GM19351 (cell line): Measurements from ENCODE around the gene MRRF.
A peak's percentile ranks its signal among the peaks of the same experiment; 100 is the strongest.
"Not testable (repeated sequence)": the region's sequence is repeated elsewhere in the genome, so short reads cannot be mapped to it uniquely, and the experiment has no call there.

Experiments used
- ATAC-seq: cut with Tn5 transposase; IDR thresholded peaks from one replicate; pipeline ENCODE4 v1.9.1; 2021; ENCODE audit warnings: mild to moderate bottlenecking, moderate library complexity; ENCODE audit not compliant: unreplicated experiment

The MRRF gene

GRCh38 chr9:122349201-122349600, 84.5 kb downstream of the MRRF start:
- no peak for ATAC-seq

- ATAC-seq, result peak; percentile 90
Measured at GRCh38 chr9:122350577-122351355, 86.1 kb downstream of the MRRF start.

DNA sequence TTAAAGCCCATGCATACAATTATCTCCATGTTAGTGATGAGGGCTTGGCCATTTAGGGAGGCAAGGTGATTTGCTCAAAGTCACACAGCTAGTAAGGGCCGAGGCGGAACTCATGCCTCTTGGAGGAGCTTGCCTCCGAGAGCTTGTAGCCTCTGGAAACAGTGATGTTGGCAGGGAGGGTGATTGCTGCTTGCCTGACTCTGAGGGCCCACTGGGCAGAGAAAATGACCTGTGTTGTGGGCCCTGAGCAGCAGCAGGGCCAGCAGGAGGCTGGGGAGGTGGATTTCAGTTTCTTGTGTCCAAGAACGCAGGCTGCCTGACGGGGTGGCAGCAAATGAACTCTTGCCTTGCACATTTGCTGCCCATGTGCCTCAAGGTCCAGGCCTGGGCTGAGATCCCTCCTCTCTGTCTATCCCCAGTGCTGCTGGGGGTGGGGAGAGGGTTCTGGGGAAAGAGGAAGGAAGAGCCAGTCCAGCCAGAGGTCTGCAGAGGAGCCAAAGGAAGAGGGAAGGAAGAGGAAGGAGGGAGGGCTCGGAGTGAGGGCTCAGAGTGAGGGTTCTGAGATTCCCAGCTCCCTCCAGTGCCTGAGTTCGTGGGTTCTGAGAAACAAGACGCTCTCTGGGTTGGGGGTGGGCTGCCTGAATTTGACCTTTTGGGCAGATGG, 90.0 kb downstream of the MRRF start:
- no peak for ATAC-seq

- ATAC-seq, result no peak
Measured at GRCh38 chr9:122355336-122355875, 90.7 kb downstream of the MRRF start.

GRCh38 chr9:122356627-122357026, 91.9 kb downstream of the MRRF start:
- no peak for ATAC-seq

- no peak for ATAC-seq
Measured at GRCh38 chr9:122360891-122361290, 96.2 kb downstream of the MRRF start.

GRCh38 chr9:122363131-122363530, 98.4 kb downstream of the MRRF start:
- not testable (repeated sequence) for ATAC-seq

DNA sequence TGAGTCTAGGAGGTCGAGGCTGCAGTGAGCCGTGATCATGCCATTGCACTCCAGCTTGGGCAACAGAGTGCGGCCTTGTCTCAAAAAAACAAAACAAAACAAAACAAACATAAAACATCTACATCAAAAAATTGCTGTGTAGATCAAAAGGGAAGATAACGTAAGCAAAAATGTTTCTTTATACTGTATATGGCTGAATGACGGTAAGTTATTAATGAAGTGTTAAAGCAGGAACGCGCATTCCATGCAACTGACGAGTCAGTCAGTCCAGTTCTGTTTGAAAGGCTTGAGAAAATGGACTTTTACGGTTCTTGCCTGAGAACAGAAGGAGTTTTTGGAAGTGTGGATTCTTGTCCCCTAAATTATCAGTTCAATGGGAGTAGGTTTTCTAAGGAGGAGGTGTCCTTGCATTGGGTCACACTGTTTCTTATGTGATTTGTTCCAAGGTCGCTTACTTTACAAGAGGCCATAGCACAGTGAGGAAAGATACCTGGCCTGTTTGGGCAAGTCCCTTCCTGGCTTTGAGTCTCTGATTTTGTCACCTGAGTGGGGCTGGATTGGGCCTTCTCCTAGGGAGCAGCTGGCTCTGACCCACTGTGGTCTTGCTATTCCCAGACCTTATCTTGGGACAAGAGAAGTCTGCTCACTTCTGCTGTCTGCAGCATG, 99.6 kb downstream of the MRRF start:
- no peak for ATAC-seq

- ATAC-seq, result no peak
Measured at GRCh38 chr9:122364783-122365150, 100.1 kb downstream of the MRRF start.

- ATAC-seq, result no peak
Measured at GRCh38 chr9:122366074-122366660, 101.5 kb downstream of the MRRF start.

GRCh38 chr9:122367065-122367464, 102.4 kb downstream of the MRRF start:
- no peak for ATAC-seq

DNA sequence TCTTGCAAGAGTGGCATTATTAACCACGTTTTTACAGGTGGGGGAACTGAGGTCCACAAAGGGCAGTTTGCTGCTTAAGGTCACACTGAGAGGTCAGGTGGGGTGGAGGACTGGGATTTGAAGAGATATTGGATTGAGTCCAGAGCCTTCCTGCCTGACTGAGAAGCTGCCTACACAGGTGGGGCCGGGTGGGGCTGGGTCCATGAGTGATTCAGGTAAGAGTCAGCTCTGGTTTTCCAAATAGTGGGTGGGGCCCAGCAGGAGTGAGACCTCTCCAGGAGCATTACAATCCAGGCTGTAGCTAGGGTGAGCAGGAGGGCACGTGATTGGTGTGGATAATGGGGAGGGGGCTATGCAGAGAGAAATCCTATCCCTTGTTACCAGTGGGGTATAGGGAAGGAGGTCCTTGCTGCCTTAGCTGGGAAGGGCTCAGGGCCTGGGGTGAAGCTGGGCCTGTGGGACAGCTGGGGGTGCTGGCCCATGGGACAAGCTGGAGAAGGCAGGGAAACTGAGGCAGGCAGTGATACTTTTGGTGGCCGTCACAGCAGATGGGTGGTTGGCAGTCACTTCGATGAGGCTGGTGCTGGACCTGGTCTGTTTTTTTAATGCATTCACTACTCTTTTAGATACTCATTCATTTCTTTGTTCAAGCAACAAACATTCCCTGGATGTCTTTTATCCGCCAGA, 103.2 kb downstream of the MRRF start:
- no peak for ATAC-seq

DNA sequence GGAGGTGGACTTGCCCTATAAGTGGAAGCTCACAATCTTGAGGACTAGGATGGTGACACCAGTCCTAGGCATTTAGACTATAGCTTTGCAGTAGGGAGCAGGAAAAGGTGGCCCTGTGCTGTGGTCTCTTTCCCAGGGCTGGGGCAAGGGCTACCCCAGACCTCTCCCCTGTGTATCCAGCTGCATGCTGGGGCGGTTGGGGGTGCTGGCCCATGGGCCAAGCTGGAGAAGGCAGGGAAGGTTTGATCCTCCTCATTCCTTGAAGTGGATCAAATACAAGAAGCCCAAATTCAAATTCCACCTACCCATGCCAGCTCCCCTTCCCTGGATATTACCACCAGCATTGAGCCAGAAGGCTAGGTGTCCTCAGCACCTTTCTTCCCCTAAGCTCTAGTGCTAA, 104.0 kb downstream of the MRRF start:
- no peak for ATAC-seq

GRCh38 chr9:122370303-122370702, 105.6 kb downstream of the MRRF start:
- peak; percentile 19 for ATAC-seq

GRCh38 chr9:122370869-122371755, 106.4 kb downstream of the MRRF start, which contains the start of gene PTGS1:
PTGS1 (plus strand) TSS chr9:122371024; CDS start chr9:122371085, 61 bp downstream.
- ATAC-seq, result peak; percentile 65

DNA sequence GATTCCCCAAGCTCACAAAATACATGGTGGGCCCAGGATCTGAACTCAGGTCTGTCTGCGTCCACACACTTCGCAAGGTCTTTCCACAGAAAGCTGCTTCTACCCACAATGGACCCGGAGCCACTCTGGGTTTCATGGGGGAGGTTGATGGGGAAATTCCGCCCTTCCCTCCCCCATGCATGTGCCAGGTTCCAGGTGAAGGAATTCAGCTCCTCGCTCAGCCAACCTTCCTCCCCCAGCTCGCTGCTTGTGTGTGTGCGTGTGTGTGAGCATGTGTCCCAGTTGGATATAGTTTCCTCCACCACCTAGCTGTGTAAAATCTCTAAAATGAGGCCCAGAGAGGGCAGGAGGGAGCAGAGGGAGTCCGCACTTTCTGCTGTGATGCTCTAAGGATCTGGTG, 107.2 kb downstream of the MRRF start:
- no peak for ATAC-seq

GRCh38 chr9:122372856-122373845, 108.5 kb downstream of the MRRF start:
- no peak for ATAC-seq

DNA sequence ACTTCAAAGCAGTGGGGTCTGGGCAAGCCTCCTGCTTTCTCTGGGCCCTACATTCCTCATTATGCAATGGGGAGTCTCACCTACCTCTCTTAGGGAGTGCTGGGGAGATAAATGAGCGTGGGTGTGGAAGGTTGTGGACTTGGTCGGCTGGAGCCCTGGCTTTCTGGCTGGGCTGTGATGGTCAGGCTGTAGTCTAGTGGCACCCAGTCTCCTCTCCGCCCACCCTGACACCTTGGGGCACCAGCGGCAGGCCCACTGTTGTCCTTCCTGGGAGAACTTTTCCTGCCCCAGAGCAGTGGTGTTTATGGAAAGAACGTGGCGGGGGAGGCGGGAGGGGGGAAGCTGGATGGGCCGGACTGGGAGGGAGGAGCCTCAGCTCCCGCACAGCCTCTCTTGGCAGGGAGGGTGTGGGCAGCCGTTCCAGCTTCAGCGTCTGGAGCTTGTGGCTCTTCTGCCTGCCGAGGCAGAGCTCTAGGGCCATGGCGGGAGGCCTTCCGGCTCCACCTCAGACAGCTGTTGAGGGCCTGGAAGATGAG, 110.3 kb downstream of the MRRF start:
- no peak for ATAC-seq
